Aorta (tissue), 5 donors: ENCODE results near the gene SHISAL1. TPM values are rescaled to one million over a fixed set of nuclear protein-coding genes. Genes with fewer than 3 reads are reported as not detected.
"Not testable (repeated sequence)": the region's sequence is repeated elsewhere in the genome, so short reads cannot be mapped to it uniquely, and the experiment has no call there.

Source experiments
- ATAC-seq: fragments of 200-7000 bp; cut with Tn5 transposase; one replicate; pipeline ENCODE4 v1.9.1; 2022; ENCODE audit warnings: moderate library complexity; ENCODE audit not compliant: low FRiP score
- DNase-seq, 2 donors: peaks; one replicate each; pipeline ENCODE4 v3.0.0-alpha.2; 2020
- H3K27ac ChIP-seq, 2 donors: one replicate each; pipeline ENCODE4 v1.5.1; 2013; ENCODE audit warnings: low read length in 2 of 2, mild to moderate bottlenecking in 2 of 2, moderate library complexity in 2 of 2, control low read depth in 1 of 2, inconsistent platforms in 1 of 2, low read depth in 1 of 2
- H3K27me3 ChIP-seq, 2 donors: one replicate each; pipeline ENCODE4 v1.6.1; 2013; ENCODE audit warnings: control low read depth in 1 of 2, low read length in 1 of 2, mild to moderate bottlenecking in 1 of 2, moderate library complexity in 1 of 2; ENCODE audit not compliant: insufficient read depth in 2 of 2, control insufficient read depth in 1 of 2
- H3K36me3 ChIP-seq, 2 donors: one replicate each; pipeline ENCODE4 v1.6.1; 2013; ENCODE audit warnings: control low read depth in 1 of 2, low read length in 1 of 2, mild to moderate bottlenecking in 1 of 2; ENCODE audit not compliant: insufficient read depth in 2 of 2, control insufficient read depth in 1 of 2
- H3K4me1 ChIP-seq, 2 donors: one replicate each; pipeline ENCODE4 v1.6.1; 2013; ENCODE audit warnings: low read length in 2 of 2, control low read depth in 1 of 2, mild to moderate bottlenecking in 1 of 2, moderate library complexity in 1 of 2; ENCODE audit not compliant: insufficient read depth in 2 of 2, control insufficient read depth in 1 of 2
- H3K4me3 ChIP-seq, 2 donors: one replicate each; pipeline ENCODE4 v1.5.1; 2013; ENCODE audit warnings: low read length in 2 of 2, control low read depth in 1 of 2, mild to moderate bottlenecking in 1 of 2
- H3K9me3 ChIP-seq: one replicate; pipeline ENCODE4 v1.6.1; 2013; ENCODE audit warnings: mild to moderate bottlenecking, low read length; ENCODE audit not compliant: control insufficient read depth
- WGBS, 2 donors: extraction: QIAGEN DNeasy Blood & Tissue Kit; methylation state at CpG; one replicate each; pipeline ENCODE4 v1.1.7; 2013; 5-methylcytosine and 5-hydroxymethylcytosine counted together
- intact Hi-C, 2 donors: fragments of 100-400 bp; cut with DNase I; formaldehyde crosslinking; loops; one replicate each; pipeline versions ENCODE4 v1.14.2 to v1.15.0; 2022
- polyA plus RNA-seq, 2 donors: library from polyadenylated mRNA; stranded (reverse); fragments of 200-250 nt; gene quantifications; one replicate each; pipeline ENCODE4 v1.2.3, GENCODE V29; 2013
- total RNA-seq, 2 donors: library from RNA; stranded (reverse); fragmentation: NEBNext Ultra II Directional; extraction: Animal tissue kit (Norgen Biotek cat#: 25700); gene quantifications; one replicate each; pipeline ENCODE4 v1.2.1, GENCODE V29; 2021
- donor health status: healthy with polysubstance abuse.
- donor health status: Bipolar disorder and iron deficiency.
- donor health status: DM: no; HTN: no; CAD: no.
- donor health status: DM: no; HTN: no; CAD: no.
- donor health status: DM: yes; HTN: yes; CAD: no.

Gene SHISAL1
- total and polyA plus RNA-seq, 4 donors = 0.25 to 3.5 (median 1.7) TPM

GRCh38 chr22:44304354-44304753 lies 8.4 kb downstream of the SHISAL1 start:
- H3K27ac ChIP-seq = no peak overlapping the region
- H3K36me3 ChIP-seq = no peaks in the 10 kb centered on the region
- intact Hi-C loops = no loop called here
- 87 to 93% methylated on average over 9 of the region's 9 CpGs for WGBS, 2 donors
- H3K27me3 ChIP-seq = no peaks in the 10 kb centered on the region
- ATAC-seq (no peak), DNase-seq (no peak)
- H3K9me3 ChIP-seq = no peaks in the 10 kb centered on the region
- H3K4me1 ChIP-seq = no peaks in the 10 kb centered on the region
- H3K4me3 ChIP-seq = no peak overlapping the region

GRCh38 chr22:44302363-44302762 lies 10.4 kb downstream of the SHISAL1 start:
- intact Hi-C loops, H3K27me3 ChIP-seq, H3K27ac ChIP-seq, H3K4me1 ChIP-seq, DNase-seq, ATAC-seq, H3K9me3 ChIP-seq, H3K36me3 ChIP-seq, H3K4me3 ChIP-seq: not testable (repeated sequence)
- WGBS, 2 donors = 86 to 92% methylated on average over 9 of the region's 10 CpGs

- H3K36me3 ChIP-seq = no peaks in the 10 kb centered on the region
- DNase-seq (no peak), ATAC-seq (no peak)
- no peak overlapping the region for H3K4me3 ChIP-seq
- intact Hi-C loops = no loop called here
- no peaks in the 10 kb centered on the region for H3K27me3 ChIP-seq
- WGBS, 2 donors = 63 to 75% methylated on average over 19 of the region's 19 CpGs
- no peaks in the 10 kb centered on the region for H3K4me1 ChIP-seq
- H3K9me3 ChIP-seq = no peaks in the 10 kb centered on the region
- H3K27ac ChIP-seq = no peak overlapping the region
Observed at GRCh38 chr22:44301039-44301438, 11.7 kb downstream of the SHISAL1 start.

- H3K27me3 ChIP-seq = no peaks in the 10 kb centered on the region
- peaks cover 1% of the 10 kb centered on the region for H3K9me3 ChIP-seq
- no peaks in the 10 kb centered on the region for H3K36me3 ChIP-seq
- no peaks in the 10 kb centered on the region for H3K4me1 ChIP-seq
- DNase-seq (no peak), ATAC-seq (no peak)
- no peak overlapping the region for H3K27ac ChIP-seq
- WGBS, 2 donors = 81 to 92% methylated on average over 13 of the region's 13 CpGs
- intact Hi-C loops = no loop called here
- no peak overlapping the region for H3K4me3 ChIP-seq
Observed at GRCh38 chr22:44299124-44299523, 13.6 kb downstream of the SHISAL1 start.

GRCh38 chr22:44298406-44299091 lies 14.2 kb downstream of the SHISAL1 start:
- WGBS, 2 donors = 90 to 91% methylated on average over 25 of the region's 25 CpGs

GRCh38 chr22:44297470-44298061 lies 15.2 kb downstream of the SHISAL1 start:
- no peaks in the 10 kb centered on the region for H3K4me1 ChIP-seq
- ATAC-seq (no peak), DNase-seq (no peak)
- H3K4me3 ChIP-seq = no peak overlapping the region
- intact Hi-C loops = no loop called here
- no peaks in the 10 kb centered on the region for H3K27me3 ChIP-seq
- 87 to 89% methylated on average over 14 of the region's 14 CpGs for WGBS, 2 donors
- H3K36me3 ChIP-seq = no peaks in the 10 kb centered on the region
- peaks cover 2% of the 10 kb centered on the region for H3K9me3 ChIP-seq
- H3K27ac ChIP-seq = no peak overlapping the region

More at GRCh38 chr22:44298406-44299091, 14.2 kb downstream of the SHISAL1 start:
- no peaks in the 10 kb centered on the region for H3K36me3 ChIP-seq
- intact Hi-C loops = no loop called here
- no peak for ATAC-seq
- no peak overlapping the region for H3K4me3 ChIP-seq
- DNase-seq = no peak
- H3K27ac ChIP-seq = no peak overlapping the region
- no peaks in the 10 kb centered on the region for H3K4me1 ChIP-seq
- H3K9me3 ChIP-seq = peaks cover 2% of the 10 kb centered on the region
- H3K27me3 ChIP-seq = no peaks in the 10 kb centered on the region

- peaks cover 2% of the 10 kb centered on the region for H3K9me3 ChIP-seq
- H3K4me3 ChIP-seq = no peak overlapping the region
- intact Hi-C loops = no loop called here
- ATAC-seq (no peak), DNase-seq (no peak)
- H3K27ac ChIP-seq = no peak overlapping the region
- H3K27me3 ChIP-seq = no peaks in the 10 kb centered on the region
- H3K36me3 ChIP-seq = no peaks in the 10 kb centered on the region
- H3K4me1 ChIP-seq = no peaks in the 10 kb centered on the region
- 79 to 82% methylated on average over 3 of the region's 3 CpGs for WGBS, 2 donors
Observed at GRCh38 chr22:44295406-44295805, 17.3 kb downstream of the SHISAL1 start.

- Histone ChIP-seq H3K36me3 (no peaks in the 10 kb centered on the region), H3K9me3 (peaks cover 2% of the 10 kb centered on the region), H3K27ac (no peak overlapping the region), H3K4me3 (no peak overlapping the region), H3K27me3 (no peaks in the 10 kb centered on the region), H3K4me1 (no peaks in the 10 kb centered on the region)
- no peak for DNase-seq
- no peak for ATAC-seq
- intact Hi-C loops = no loop called here
- WGBS, 2 donors = 11 to 18% methylated on average over 6 of the region's 6 CpGs
Observed at GRCh38 chr22:44293876-44294275, 18.9 kb downstream of the SHISAL1 start.

- WGBS, 2 donors = 92 to 95% methylated on average over 12 of the region's 12 CpGs
- Histone ChIP-seq H3K27me3 (no peaks in the 10 kb centered on the region), H3K4me1 (no peaks in the 10 kb centered on the region), H3K36me3 (no peaks in the 10 kb centered on the region), H3K9me3 (peaks cover 2% of the 10 kb centered on the region), H3K4me3 (no peak overlapping the region), H3K27ac (no peak overlapping the region)
- DNase-seq (no peak), ATAC-seq (no peak)
- intact Hi-C loops = no loop called here
Observed at GRCh38 chr22:44293034-44293433, 19.7 kb downstream of the SHISAL1 start.
